Panc1 (cell line): ENCODE results near the gene FBXW7. TPM values are rescaled to one million over a fixed set of nuclear protein-coding genes. Genes with fewer than 3 reads are reported as not detected.

Experiments
- ATAC-seq: fragments of 200-7000 bp; cut with Tn5 transposase; 2 replicates; pipeline ENCODE4 v1.9.1; 2020; ENCODE audit warnings: mild to moderate bottlenecking, moderate library complexity
- BruUV-seq: library from RNA; stranded (reverse); fragments of 400-500 nt; replicated peaks from 2 replicates; lab custom pipeline; 2021; lab: Mats Ljungman, UMichigan
- CTCF ChIA-PET: fragments of 300-600 bp; sonication (Branson Sonifier 250); formaldehyde crosslinking; loops from one replicate; lab custom pipeline; 2022; ENCODE audit warnings: antibody characterized with exemption; lab: Charles Lee
- POLR2A ChIA-PET: fragments of 300-600 bp; sonication (Branson Sonifier 250); formaldehyde crosslinking; loops from one replicate; lab custom pipeline; 2022; ENCODE audit warnings: antibody characterized with exemption; lab: Charles Lee
- DNase-seq: peaks from one replicate; pipeline ENCODE4 v3.0.0-alpha.2; 2010; ENCODE audit warnings: low read depth, low spot score
- H3K27ac ChIP-seq: 2 replicates; pipeline ENCODE4 v1.5.1; 2011; ENCODE audit warnings: mild to moderate bottlenecking, low read length, inconsistent platforms
- H3K27me3 ChIP-seq: fragments of 200-500 bp; sonication (Bioruptor generic); 2 replicates; pipeline ENCODE4 v1.6.0; 2014; ENCODE audit warnings: low read length, inconsistent platforms; ENCODE audit not compliant: control insufficient read depth, insufficient read depth
- H3K36me3 ChIP-seq: fragments of 200-500 bp; sonication (Bioruptor generic); 2 replicates; pipeline ENCODE4 v1.5.1; 2014; ENCODE audit warnings: inconsistent platforms, mild to moderate bottlenecking, low read length, moderate library complexity; ENCODE audit not compliant: control insufficient read depth, insufficient read depth
- H3K4me1 ChIP-seq: 2 replicates; pipeline ENCODE4 v1.5.1; 2011; ENCODE audit warnings: inconsistent platforms, mild to moderate bottlenecking, low read length, moderate library complexity; ENCODE audit not compliant: control insufficient read depth, insufficient read depth
- H3K4me3 ChIP-seq, 2 experiments: 2 replicates each; pipeline ENCODE4 v1.5.1; 2011 to 2012; ENCODE audit warnings: low read depth in 2 of 2, low read length in 2 of 2, mild to moderate bottlenecking in 2 of 2, inconsistent platforms in 1 of 2, moderate library complexity in 1 of 2
- H3K9me3 ChIP-seq: fragments of 200-500 bp; sonication (Bioruptor generic); 2 replicates; pipeline ENCODE4 v1.5.1; 2014; ENCODE audit warnings: low read depth, mild to moderate bottlenecking, inconsistent platforms, low read length, moderate library complexity; ENCODE audit not compliant: control insufficient read depth, insufficient read depth
- CTCF ChIP-seq: fragments of 450-650 bp; IDR thresholded peaks from 2 replicates; pipeline ENCODE4 v1.5.1; 2017; ENCODE audit warnings: mild to moderate bottlenecking
- POLR2AphosphoS5 ChIP-seq: IDR thresholded peaks from 2 replicates; pipeline ENCODE4 v1.6.1; 2012; ENCODE audit warnings: mild to moderate bottlenecking, low read depth, low read length, moderate library complexity
- REST ChIP-seq, 2 experiments: IDR thresholded peaks; 2 replicates each; pipeline ENCODE4 v1.6.1; 2011 to 2012; ENCODE audit warnings: low read depth in 2 of 2, control low read depth in 1 of 2, low read length in 1 of 2, mild to moderate bottlenecking in 1 of 2, moderate library complexity in 1 of 2; ENCODE audit not compliant: insufficient read depth in 1 of 2
- SIN3A ChIP-seq: IDR thresholded peaks from 2 replicates; pipeline ENCODE4 v1.6.1; 2012; ENCODE audit warnings: low read depth, mild to moderate bottlenecking, low read length, moderate library complexity, borderline replicate concordance; ENCODE audit not compliant: insufficient read depth
- TCF7L2 ChIP-seq: IDR thresholded peaks from 2 replicates; pipeline ENCODE4 v1.6.1; 2011; ENCODE audit warnings: mild to moderate bottlenecking, low read depth, low read length, inconsistent platforms
- in situ Hi-C: cut with HindIII; loops from 2 replicates; pipeline ENCODE4 v1.10.0; 2016; ENCODE audit warnings: low sequenced_read_pairs, low pct_unique_long_range_greater_than_20kb
- intact Hi-C: fragments of 100-400 bp; cut with micrococcal nuclease; formaldehyde crosslinking; loops from one replicate; pipeline ENCODE4 v1.10.0; 2022; ENCODE audit not compliant: unreplicated experiment
- total RNA-seq: library from RNA; stranded (reverse); gene quantifications from one replicate; pipeline ENCODE4 v1.2.1, GENCODE V29; 2021; ENCODE audit not compliant: unreplicated experiment

FBXW7 gene
- total RNA-seq, 1 experiment from 2014 or later: 16.2 TPM

- DNase-seq (no peak), ATAC-seq (no peak)
- BruUV-seq: no TSS peak
- Histone ChIP-seq H3K27ac (no peak overlapping the region), H3K9me3 (no peaks in the 10 kb centered on the region), H3K4me1 (no peaks in the 10 kb centered on the region), H3K36me3 (no peaks in the 10 kb centered on the region), H3K27me3 (no peaks in the 10 kb centered on the region), H3K4me3 (no peak overlapping the region)
- intact Hi-C loops: no loop called here
- in situ Hi-C loops: no loop called here
- CTCF ChIA-PET: interaction anchor here (0.6 kb wide), 1 partner anchor 27 kb away, joined by 5 read pairs; no protein-coding TSS in a partner anchor
- TF ChIP-seq REST (IDR thresholded peaks at IDR 0.05; ENCODE audit: insufficient read depth in 1 of 2, low read depth in 2 of 2, low read length in 1 of 2): no peak
- no peak for TF ChIP-seq CTCF
- TF ChIP-seq SIN3A: no peak
- TF ChIP-seq POLR2AphosphoS5: no peak
- TF ChIP-seq TCF7L2: no peak
- POLR2A ChIA-PET: no interaction called here
Observed at GRCh38 chr4:152424396-152424795, 111.5 kb downstream of the FBXW7 start.

GRCh38 chr4:152422817-152423320, 113.0 kb downstream of the FBXW7 start:
- ATAC-seq (no peak), DNase-seq (no peak)
- no peak for TF ChIP-seq REST (IDR thresholded peaks at IDR 0.05; ENCODE audit: insufficient read depth in 1 of 2, low read depth in 2 of 2, low read length in 1 of 2)
- TF ChIP-seq SIN3A: no peak
- TF ChIP-seq TCF7L2: no peak
- TF ChIP-seq POLR2AphosphoS5: no peak
- TF ChIP-seq CTCF: no peak
- BruUV-seq: no TSS peak
- POLR2A ChIA-PET: no interaction called here
- no peaks in the 10 kb centered on the region for H3K27me3 ChIP-seq
- H3K4me1 ChIP-seq: no peaks in the 10 kb centered on the region
- H3K4me3 ChIP-seq: no peak overlapping the region
- intact Hi-C loops: no loop called here
- no peaks in the 10 kb centered on the region for H3K9me3 ChIP-seq
- no peaks in the 10 kb centered on the region for H3K36me3 ChIP-seq
- in situ Hi-C loops: no loop called here
- CTCF ChIA-PET: no interaction called here
- H3K27ac ChIP-seq: no peak overlapping the region
